RWPE1 (cell line): ENCODE measurements around the gene INO80B.

Experiments
- CTCF ChIA-PET: fragments of 350-600 bp; sonication (Branson Sonifier 250); formaldehyde crosslinking; extraction: SDS; loops from one replicate; lab custom pipeline; 2021; lab: Yijun Ruan, JAX
- POLR2A ChIA-PET: fragments of 400-600 bp; formaldehyde crosslinking; extraction: SDS; loops from one replicate; lab custom pipeline; 2020; ENCODE audit warnings: antibody characterized with exemption; ENCODE audit not compliant: low non-redundant PET; lab: Yijun Ruan, JAX
- DNase-seq: peaks from one replicate; pipeline ENCODE4 v3.0.0; 2012; ENCODE audit warnings: low spot score
- H3K27ac ChIP-seq: fragments of 450-650 bp; 2 replicates; pipeline ENCODE4 v1.5.1; 2017
- CTCF ChIP-seq: fragments of 450-650 bp; conservative IDR thresholded peaks from 2 replicates; pipeline ENCODE4 v1.5.1; 2017; ENCODE audit warnings: low read depth, mild to moderate bottlenecking

INO80B gene

DNA sequence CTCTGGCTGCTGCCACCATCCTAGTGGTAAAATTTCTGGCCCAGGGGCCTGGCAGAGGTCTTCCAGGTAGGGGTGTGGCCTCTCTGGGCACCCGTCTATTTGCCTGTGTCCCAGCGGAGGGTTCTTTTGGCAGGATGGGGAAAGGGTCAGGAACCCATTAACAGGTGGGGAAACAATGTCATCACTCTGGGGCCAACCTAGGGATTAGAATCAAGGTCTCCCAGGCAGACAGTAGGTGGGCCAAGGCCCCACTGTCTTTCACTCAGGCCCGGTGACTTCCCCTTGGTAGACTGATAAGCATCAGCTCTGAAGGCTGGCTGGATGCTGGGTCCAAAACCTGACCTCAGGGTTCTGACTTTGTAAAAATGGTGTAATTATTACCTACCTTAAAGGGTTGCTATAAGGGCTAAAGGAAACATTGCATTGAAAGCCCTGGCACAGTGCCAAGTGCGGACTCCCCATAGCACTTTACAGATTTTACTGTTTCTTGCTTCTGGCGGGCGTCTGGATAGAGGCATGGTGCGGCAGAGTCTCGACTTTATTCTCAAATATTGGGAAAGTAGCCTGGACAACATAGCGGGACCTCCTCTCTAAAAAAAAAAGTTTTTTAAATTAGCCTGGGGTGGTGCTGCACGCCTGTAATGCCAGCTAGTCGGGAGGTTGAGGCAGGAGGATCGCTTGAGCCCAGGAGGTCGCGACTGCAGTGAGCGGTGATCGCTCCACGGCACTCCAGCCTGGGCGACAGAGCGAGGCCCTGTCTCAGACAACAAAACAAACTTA, 42.3 kb downstream of the INO80B start:
- TF ChIP-seq CTCF, result no peak
- DNase-seq, result no peak
- POLR2A ChIA-PET, result interaction anchor here (1.1 kb wide), 1 partner anchor 9 kb away, joined by 3 read pairs; no protein-coding TSS in a partner anchor
- H3K27ac ChIP-seq, result no peak overlapping the region
- CTCF ChIA-PET, result no interaction called here

DNA sequence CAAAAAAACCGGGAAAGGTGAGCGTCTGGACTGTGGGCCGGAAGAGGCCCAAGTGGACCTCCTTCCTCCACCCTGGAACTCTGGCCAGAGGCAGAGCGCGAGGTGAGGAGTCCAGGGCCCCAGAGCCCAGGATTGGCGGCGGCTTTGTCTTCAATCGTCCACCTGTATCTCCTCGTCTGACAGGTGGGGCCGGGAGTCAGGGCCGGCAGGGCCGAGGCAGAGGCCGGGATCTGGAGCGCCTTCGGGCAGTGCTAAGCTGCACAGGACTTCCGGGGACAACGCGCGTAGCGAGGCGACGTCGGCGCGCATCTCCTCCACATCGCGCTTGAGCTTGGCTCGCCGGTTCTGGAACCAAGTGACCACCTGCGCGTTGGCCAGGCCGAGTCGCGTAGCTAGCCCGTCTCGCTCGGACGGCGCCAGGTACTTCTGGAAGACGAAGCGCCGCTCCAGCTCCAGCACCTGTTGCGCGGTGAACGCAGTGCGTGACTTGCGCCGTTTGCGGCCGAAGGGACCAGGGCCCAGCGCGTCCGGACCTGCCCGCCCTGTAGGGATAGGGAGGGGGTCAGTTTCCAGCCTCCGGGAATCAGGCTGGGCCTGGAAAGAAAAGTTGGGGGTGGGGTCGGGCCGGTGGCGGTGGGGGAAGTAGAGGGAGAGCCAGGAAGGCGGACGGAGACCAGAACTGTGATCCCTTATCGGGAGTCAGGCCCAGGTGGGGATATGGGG, 43.1 kb downstream of the INO80B start:
- POLR2A ChIA-PET, result interaction anchor here (1.1 kb wide), 1 partner anchor 9 kb away, joined by 3 read pairs; no protein-coding TSS in a partner anchor
- no peak for DNase-seq
- TF ChIP-seq CTCF, result no peak
- CTCF ChIA-PET, result interaction anchor here (1.0 kb wide), 1 partner anchor 15 kb away, joined by 3 read pairs; the partner anchor contains the start of genes CCDC142 and TTC31
- H3K27ac ChIP-seq, result no peak overlapping the region

DNA sequence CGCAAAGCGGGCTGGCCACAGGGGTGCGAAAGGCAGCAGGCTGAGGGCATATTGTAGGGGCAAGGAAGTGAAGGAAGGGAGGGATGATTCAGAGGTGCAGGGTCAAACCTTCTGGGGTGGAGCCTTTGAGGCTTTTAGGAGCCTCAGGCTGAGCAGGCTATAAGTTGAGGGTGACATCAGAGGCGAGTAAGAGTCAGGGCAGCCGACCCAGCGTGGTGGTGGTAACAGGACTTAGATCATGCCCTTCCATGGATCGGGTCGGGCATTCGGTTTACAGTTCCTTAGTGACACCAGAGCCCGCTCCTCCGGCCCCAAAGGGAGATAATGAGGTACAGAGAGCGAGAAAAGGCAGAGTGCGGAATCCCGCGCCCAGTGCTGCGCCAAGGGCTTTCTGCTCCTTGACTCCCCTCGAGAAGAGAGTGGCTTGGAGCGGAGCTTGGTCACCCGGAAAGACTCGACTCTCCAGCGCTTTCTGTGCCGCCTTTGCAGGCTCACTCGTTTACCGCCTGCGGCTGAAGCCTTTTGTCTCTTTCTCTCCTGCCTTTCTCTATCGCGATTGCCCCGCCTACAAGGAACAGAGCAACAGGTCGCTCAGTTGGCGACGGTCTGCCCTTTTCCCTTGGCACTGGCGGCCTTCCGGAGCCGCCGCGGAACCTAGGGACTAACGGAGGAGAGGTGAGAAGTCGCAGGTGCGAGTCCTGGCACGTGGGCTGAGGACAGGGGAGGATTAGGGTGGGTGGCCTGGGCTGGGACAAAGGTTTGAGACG, 43.8 kb downstream of the INO80B start:
- no peak overlapping the region for H3K27ac ChIP-seq
- POLR2A ChIA-PET, result interaction anchor here (1.1 kb wide), 1 partner anchor 8 kb away, joined by 3 read pairs; no protein-coding TSS in a partner anchor
- no peak for TF ChIP-seq CTCF
- DNase-seq, result peak; percentile 54
- CTCF ChIA-PET, result interaction anchor here (0.6 to 1.0 kb wide), 2 partner anchors 15 to 61 kb away, joined by 3 read pairs; partner anchors contain the start of genes CCDC142 and TTC31

GRCh38 chr2:74499267-74499939, 44.5 kb downstream of the INO80B start, which contains the start of gene LBX2:
TSS of gene LBX2 (minus strand) at chr2:74499603. CDS start at chr2:74499537, 66 bp downstream.
- no peak for DNase-seq
- CTCF ChIA-PET, result interaction anchor here (0.6 to 1.8 kb wide), 5 partner anchors 17 to 1189 kb away, joined by 3 to 9 read pairs (median 3); partner anchors contain the start of genes CCDC142 and TTC31
- TF ChIP-seq CTCF, result no peak
- POLR2A ChIA-PET, result interaction anchor here (0.6 kb wide), 1 partner anchor 28 kb away, joined by 5 read pairs; no protein-coding TSS in a partner anchor
- no peak within 1 kb of the TSS for H3K27ac ChIP-seq

GRCh38 chr2:74499940-74500577, 45.2 kb downstream of the INO80B start:
- ChIA-PET CTCF (interaction anchor here (0.7 to 1.8 kb wide), 3 partner anchors 17 to 317 kb away, joined by 3 to 9 read pairs (median 4); partner anchors contain the start of genes CCDC142 and TTC31), POLR2A (interaction anchor here (1.3 kb wide), 1 partner anchor 17 kb away, joined by 5 read pairs; the partner anchor contains the start of genes CCDC142 and TTC31)
- no peak overlapping the region for H3K27ac ChIP-seq
- no peak for TF ChIP-seq CTCF
- DNase-seq, result no peak
